ENCODE results near the gene PLEKHA7.

DNA sequence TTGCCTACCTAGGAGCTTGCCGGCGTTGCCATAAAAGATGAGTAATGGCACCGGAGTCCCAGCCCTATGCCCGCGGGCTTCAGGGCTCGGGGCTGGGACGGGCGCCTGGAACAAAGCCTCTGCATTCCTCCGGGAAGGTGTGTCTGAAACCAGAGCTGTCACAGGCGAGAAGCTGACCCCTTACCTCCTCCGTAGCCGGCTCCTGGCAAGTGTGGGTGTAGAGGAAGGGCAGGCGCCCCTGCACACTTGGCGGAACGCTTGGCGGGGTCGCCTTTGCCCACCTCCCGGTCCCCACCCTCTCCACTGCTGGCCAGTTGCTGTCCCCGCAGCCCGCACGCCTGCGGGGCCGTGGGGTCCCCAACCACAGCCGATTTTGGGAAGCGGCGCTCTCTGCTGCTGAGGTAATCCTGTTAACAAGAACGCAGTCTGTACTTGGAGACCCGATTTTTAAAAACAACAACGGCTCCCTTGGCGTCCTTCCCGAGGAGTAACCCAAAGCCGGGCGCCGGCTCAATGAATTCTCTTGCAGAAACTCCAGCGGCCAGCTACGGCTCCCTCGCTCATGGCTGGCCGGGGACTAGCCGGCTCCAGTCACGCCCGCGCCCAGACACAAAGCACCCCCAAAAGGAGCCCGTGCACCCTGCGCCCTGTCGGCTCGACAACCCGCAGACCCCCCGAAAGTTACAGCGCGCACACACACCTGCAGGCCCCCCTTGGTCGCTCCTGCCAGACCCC lies 89.2 kb downstream of the PLEKHA7 start:
- TF ChIP-seq, protein P1, sequence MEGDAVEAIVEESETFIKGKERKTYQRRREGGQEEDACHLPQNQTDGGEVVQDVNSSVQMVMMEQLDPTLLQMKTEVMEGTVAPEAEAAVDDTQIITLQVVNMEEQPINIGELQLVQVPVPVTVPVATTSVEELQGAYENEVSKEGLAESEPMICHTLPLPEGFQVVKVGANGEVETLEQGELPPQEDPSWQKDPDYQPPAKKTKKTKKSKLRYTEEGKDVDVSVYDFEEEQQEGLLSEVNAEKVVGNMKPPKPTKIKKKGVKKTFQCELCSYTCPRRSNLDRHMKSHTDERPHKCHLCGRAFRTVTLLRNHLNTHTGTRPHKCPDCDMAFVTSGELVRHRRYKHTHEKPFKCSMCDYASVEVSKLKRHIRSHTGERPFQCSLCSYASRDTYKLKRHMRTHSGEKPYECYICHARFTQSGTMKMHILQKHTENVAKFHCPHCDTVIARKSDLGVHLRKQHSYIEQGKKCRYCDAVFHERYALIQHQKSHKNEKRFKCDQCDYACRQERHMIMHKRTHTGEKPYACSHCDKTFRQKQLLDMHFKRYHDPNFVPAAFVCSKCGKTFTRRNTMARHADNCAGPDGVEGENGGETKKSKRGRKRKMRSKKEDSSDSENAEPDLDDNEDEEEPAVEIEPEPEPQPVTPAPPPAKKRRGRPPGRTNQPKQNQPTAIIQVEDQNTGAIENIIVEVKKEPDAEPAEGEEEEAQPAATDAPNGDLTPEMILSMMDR (IDR thresholded peaks at IDR 0.05) = no peak
- no peak for TF ChIP-seq POLR2A (IDR thresholded peaks at IDR 0.05)
- no peak for TF ChIP-seq POLR2AphosphoS5 (IDR thresholded peaks at IDR 0.05; ENCODE audit: insufficient read depth in 1 of 2, low read depth in 1 of 2)

All from vagina (tissue), 2 donors.